ENCODE results near the gene PNMT. TPM values are rescaled to one million over a fixed set of nuclear protein-coding genes. Genes with fewer than 3 reads are reported as not detected.

The PNMT gene
- total RNA-seq, 1 donor from 2014 or later: 2.4 TPM

GRCh38 chr17:39702901-39703893 is 34.9 kb downstream of the PNMT start:
- no peak overlapping the region for H3K27ac Mint-ChIP-seq (ENCODE audit: unreplicated experiment)
- H3K4me3 Mint-ChIP-seq (ENCODE audit: unreplicated experiment): no peak overlapping the region
- no peaks in the 10 kb centered on the region for H3K9me3 Mint-ChIP-seq (ENCODE audit: unreplicated experiment)

GRCh38 chr17:39703913-39704312 is 35.7 kb downstream of the PNMT start:
- Mint-ChIP-seq H3K27me3 (ENCODE audit: unreplicated experiment) (no peaks in the 10 kb centered on the region), H3K9me3 (ENCODE audit: unreplicated experiment) (no peaks in the 10 kb centered on the region), H3K4me3 (ENCODE audit: unreplicated experiment) (no peak overlapping the region), H3K4me1 (ENCODE audit: unreplicated experiment) (peaks cover 32% of the 10 kb centered on the region), H3K27ac (ENCODE audit: unreplicated experiment) (no peak overlapping the region), H3K36me3 (ENCODE audit: unreplicated experiment) (no peaks in the 10 kb centered on the region)
- DNase-seq (ENCODE audit: extremely low spot score, unreplicated experiment): no peak
- no peak for TF ChIP-seq CTCF (IDR thresholded peaks at IDR 0.05)

More at GRCh38 chr17:39702901-39703893, 34.9 kb downstream of the PNMT start:
- peaks cover 34% of the 10 kb centered on the region for H3K4me1 Mint-ChIP-seq (ENCODE audit: unreplicated experiment)
- H3K27me3 Mint-ChIP-seq (ENCODE audit: unreplicated experiment): no peaks in the 10 kb centered on the region
- DNase-seq (ENCODE audit: extremely low spot score, unreplicated experiment): no peak
- TF ChIP-seq CTCF (IDR thresholded peaks at IDR 0.05): no peak
- H3K36me3 Mint-ChIP-seq (ENCODE audit: unreplicated experiment): no peaks in the 10 kb centered on the region

- TF ChIP-seq CTCF (IDR thresholded peaks at IDR 0.05): peak; percentile 16
- H3K27ac Mint-ChIP-seq (ENCODE audit: unreplicated experiment): peak overlapping the region; percentile 31
- H3K27me3 Mint-ChIP-seq (ENCODE audit: unreplicated experiment): no peaks in the 10 kb centered on the region
- DNase-seq (ENCODE audit: extremely low spot score, unreplicated experiment): peak; percentile 77
- H3K4me3 Mint-ChIP-seq (ENCODE audit: unreplicated experiment): no peak overlapping the region
- H3K4me1 Mint-ChIP-seq (ENCODE audit: unreplicated experiment): peaks cover 23% of the 10 kb centered on the region
- peaks cover 3% of the 10 kb centered on the region for H3K36me3 Mint-ChIP-seq (ENCODE audit: unreplicated experiment)
- H3K9me3 Mint-ChIP-seq (ENCODE audit: unreplicated experiment): no peaks in the 10 kb centered on the region
Observed at GRCh38 chr17:39704821-39705551, 36.7 kb downstream of the PNMT start.

- H3K9me3 Mint-ChIP-seq (ENCODE audit: unreplicated experiment): no peaks in the 10 kb centered on the region
- H3K27ac Mint-ChIP-seq (ENCODE audit: unreplicated experiment): no peak overlapping the region
- H3K36me3 Mint-ChIP-seq (ENCODE audit: unreplicated experiment): peaks cover 3% of the 10 kb centered on the region
- DNase-seq (ENCODE audit: extremely low spot score, unreplicated experiment): no peak
- H3K4me3 Mint-ChIP-seq (ENCODE audit: unreplicated experiment): no peak overlapping the region
- H3K4me1 Mint-ChIP-seq (ENCODE audit: unreplicated experiment): peaks cover 20% of the 10 kb centered on the region
- no peaks in the 10 kb centered on the region for H3K27me3 Mint-ChIP-seq (ENCODE audit: unreplicated experiment)
- TF ChIP-seq CTCF (IDR thresholded peaks at IDR 0.05): no peak
Observed at GRCh38 chr17:39705786-39706348, 37.6 kb downstream of the PNMT start.

All from osteocyte (in vitro differentiated cells).